HCT116 (cell line): ENCODE data around the gene TACR2. TPM values are rescaled to one million over a fixed set of nuclear protein-coding genes. Genes with fewer than 3 reads are reported as not detected.

Experiments
- ATAC-seq: fragments of 200-7000 bp; cut with Tn5 transposase; 2 replicates; pipeline ENCODE4 v1.9.1; 2020; ENCODE audit warnings: mild to moderate bottlenecking, moderate library complexity
- BruUV-seq: library from RNA; stranded (reverse); fragments of 400-500 nt; replicated peaks from 2 replicates; lab custom pipeline; 2021; lab: Mats Ljungman, UMichigan
- CTCF ChIA-PET: fragments of 300-600 bp; sonication (Branson Sonifier 250); formaldehyde crosslinking; loops from one replicate; lab custom pipeline; 2021; ENCODE audit warnings: antibody characterized with exemption; lab: Charles Lee
- POLR2A ChIA-PET: fragments of 300-600, 350-600 bp; sonication (Branson Sonifier 250); formaldehyde crosslinking; loops from one replicate; lab custom pipeline; 2021; ENCODE audit warnings: antibody characterized with exemption; lab: Charles Lee
- RAD21 ChIA-PET, 2 experiments: fragments of 300-600 bp; sonication (Branson Sonifier 250); formaldehyde crosslinking; loops; one replicate each; lab custom pipeline; 2023; ENCODE audit warnings: low total read pairs in 2 of 2; ENCODE audit not compliant: uncharacterized antibody in 2 of 2, unreplicated experiment in 2 of 2, low non-redundant PET in 1 of 2; lab: Charles Lee
- DNase-seq: peaks from one replicate; pipeline ENCODE4 v3.0.0-alpha.2; 2010; ENCODE audit warnings: low read depth, low spot score
- H2AFZ ChIP-seq: fragments of 200-600 bp; shearing (Covaris generic), sonication (generic); 2 replicates; pipeline ENCODE4 v1.6.1; 2017; ENCODE audit warnings: low read depth, mixed run types, mixed read lengths, antibody characterized with exemption, low read length; ENCODE audit not compliant: poor library complexity, severe bottlenecking
- H3K27ac ChIP-seq: 2 replicates; pipeline ENCODE4 v1.5.1; 2012; ENCODE audit warnings: low read depth, low read length
- H3K27me3 ChIP-seq: fragments of 200-600 bp; sonication (generic); 2 replicates; pipeline ENCODE4 v1.6.1; 2016; ENCODE audit warnings: mixed run types, low read length, mixed read lengths; ENCODE audit not compliant: insufficient read depth
- H3K36me3 ChIP-seq, 2 experiments: fragments of 200-500 bp in 1 of 2; fragments of 200-600 bp in 1 of 2; sonication (Bioruptor generic) in 1 of 2; sonication (generic) in 1 of 2; 2 replicates each; pipeline versions ENCODE4 v1.5.1 to v1.6.1; 2014 to 2016; ENCODE audit warnings: low read length in 2 of 2, inconsistent platforms in 1 of 2, mixed read lengths in 1 of 2, mixed run types in 1 of 2; ENCODE audit not compliant: insufficient read depth in 2 of 2, control insufficient read depth in 1 of 2
- H3K4me1 ChIP-seq, 2 experiments: fragments of 200-600 bp in 1 of 2; sonication (generic) in 1 of 2; 2 replicates each; pipeline versions ENCODE4 v1.5.1 to v1.6.1; 2012 to 2017; ENCODE audit warnings: low read length in 2 of 2, inconsistent platforms in 1 of 2, mild to moderate bottlenecking in 1 of 2, mixed read lengths in 1 of 2, mixed run types in 1 of 2, moderate library complexity in 1 of 2; ENCODE audit not compliant: insufficient read depth in 2 of 2, control insufficient read depth in 1 of 2
- H3K4me2 ChIP-seq: fragments of 200-600 bp; sonication (generic); 2 replicates; pipeline ENCODE4 v1.6.1; 2017; ENCODE audit warnings: mixed run types, low read length, mixed read lengths
- H3K4me3 ChIP-seq, 2 experiments: fragments of 200-600 bp in 1 of 2; sonication (generic) in 1 of 2; replicated peaks in 1 of 2; 2 replicates each; pipeline ENCODE4 v1.5.1; 2011 to 2016; ENCODE audit warnings: low read length in 2 of 2, control low read depth in 1 of 2, low read depth in 1 of 2, mild to moderate bottlenecking in 1 of 2, mixed read lengths in 1 of 2, mixed run types in 1 of 2
- H3K79me2 ChIP-seq: fragments of 200-600 bp; sonication (generic); 2 replicates; pipeline ENCODE4 v1.6.1; 2017; ENCODE audit warnings: mild to moderate bottlenecking, mixed run types, low read length, moderate library complexity, mixed read lengths; ENCODE audit not compliant: insufficient read depth
- H3K9ac ChIP-seq: fragments of 200-600 bp; sonication (generic); 2 replicates; pipeline ENCODE4 v1.6.1; 2016; ENCODE audit warnings: low read length, mixed read lengths
- H3K9me2 ChIP-seq: fragments of 200-600 bp; sonication (generic), shearing (Covaris generic); 2 replicates; pipeline ENCODE4 v1.6.1; 2017; ENCODE audit warnings: mixed run types, mild to moderate bottlenecking, moderate library complexity; ENCODE audit not compliant: insufficient read depth
- H3K9me3 ChIP-seq, 2 experiments: fragments of 200-500 bp in 1 of 2; fragments of 200-600 bp in 1 of 2; sonication (Bioruptor generic) in 1 of 2; sonication (generic) in 1 of 2; 2 replicates each; pipeline ENCODE4 v1.6.1; 2014 to 2017; ENCODE audit warnings: low read length in 2 of 2, mixed read lengths in 2 of 2, inconsistent platforms in 1 of 2, low read depth in 1 of 2, mild to moderate bottlenecking in 1 of 2, mixed run types in 1 of 2, moderate library complexity in 1 of 2; ENCODE audit not compliant: control insufficient read depth in 1 of 2, insufficient read depth in 1 of 2
- H4K20me1 ChIP-seq: fragments of 200-600 bp; sonication (generic), shearing (Covaris generic); 2 replicates; pipeline ENCODE4 v1.6.1; 2017; ENCODE audit warnings: mixed run types, mild to moderate bottlenecking, moderate library complexity; ENCODE audit not compliant: insufficient read depth
- ATF3 ChIP-seq: IDR thresholded peaks from 2 replicates; pipeline ENCODE4 v1.6.1; 2012
- CBX3 ChIP-seq: IDR thresholded peaks from 2 replicates; pipeline ENCODE4 v1.6.1; 2012; ENCODE audit warnings: low read depth
- CTCF ChIP-seq, 3 experiments: fragments of 200-600 bp in 1 of 3; sonication (generic) in 1 of 3; IDR thresholded peaks in 2 of 3; conservative IDR thresholded peaks in 1 of 3; 2 replicates each; pipeline ENCODE4 v1.5.1; 2012 to 2017; ENCODE audit warnings: low read depth in 2 of 3, low read length in 2 of 3, antibody characterized with exemption in 1 of 3, borderline replicate concordance in 1 of 3, control low read depth in 1 of 3, mild to moderate bottlenecking in 1 of 3, mixed read lengths in 1 of 3, mixed run types in 1 of 3, moderate library complexity in 1 of 3; ENCODE audit not compliant: insufficient read depth in 1 of 3
- EGR1 ChIP-seq: IDR thresholded peaks from 2 replicates; pipeline ENCODE4 v1.6.1; 2012; ENCODE audit warnings: low read depth
- ELF1 ChIP-seq: IDR thresholded peaks from 2 replicates; pipeline ENCODE4 v1.6.1; 2012; ENCODE audit warnings: low read depth, borderline replicate concordance
- EZH2phosphoT487 ChIP-seq: fragments of 200-600 bp; IDR thresholded peaks from 2 replicates; pipeline ENCODE4 v1.6.1; 2018; ENCODE audit warnings: antibody characterized with exemption, borderline replicate concordance
- FOSL1 ChIP-seq: IDR thresholded peaks from 2 replicates; pipeline ENCODE4 v1.6.1; 2012; ENCODE audit warnings: low read depth
- JUND ChIP-seq: IDR thresholded peaks from 2 replicates; pipeline ENCODE4 v1.6.1; 2012
- POLR2A ChIP-seq: IDR thresholded peaks from 2 replicates; pipeline ENCODE4 v1.7.0; 2011; ENCODE audit warnings: borderline replicate concordance; ENCODE audit not compliant: insufficient read depth, insufficient read length; ENCODE audit errors: extremely low read depth
- RAD21 ChIP-seq: IDR thresholded peaks from 2 replicates; pipeline ENCODE4 v1.6.1; 2012; ENCODE audit warnings: low read depth, mild to moderate bottlenecking
- SIN3A ChIP-seq: IDR thresholded peaks from 2 replicates; pipeline ENCODE4 v1.6.1; 2012; ENCODE audit warnings: low read depth
- SP1 ChIP-seq: IDR thresholded peaks from 2 replicates; pipeline ENCODE4 v1.6.1; 2012; ENCODE audit warnings: low read depth
- SRF ChIP-seq: IDR thresholded peaks from 2 replicates; pipeline ENCODE4 v1.6.1; 2012; ENCODE audit warnings: low read depth
- TCF7L2 ChIP-seq: IDR thresholded peaks from 2 replicates; pipeline ENCODE4 v1.7.0; 2011; ENCODE audit warnings: borderline replicate concordance, inconsistent platforms; ENCODE audit not compliant: insufficient read depth, insufficient read length; ENCODE audit errors: extremely low read depth
- YY1 ChIP-seq: IDR thresholded peaks from 2 replicates; pipeline ENCODE4 v1.6.1; 2011; ENCODE audit warnings: low read length, low read depth, moderate library complexity, mild to moderate bottlenecking; ENCODE audit not compliant: insufficient replicate concordance; ENCODE audit errors: extremely low read depth
- ZFX ChIP-seq: fragments of 450-650 bp; IDR thresholded peaks from 2 replicates; pipeline ENCODE4 v1.6.1; 2017
- ZNF274 ChIP-seq: fragments of 200-500 bp; sonication (Bioruptor generic); IDR thresholded peaks from 2 replicates; pipeline ENCODE4 v1.6.1; 2014; ENCODE audit warnings: mild to moderate bottlenecking, low read depth, low read length, inconsistent platforms
- intact Hi-C: fragments of 100-400 bp; cut with micrococcal nuclease; formaldehyde crosslinking; loops from 2 replicates; pipeline ENCODE4 v1.10.0; 2022
- total RNA-seq: library from RNA; stranded (reverse); gene quantifications from one replicate; pipeline ENCODE4 v1.2.1, GENCODE V29; 2021; ENCODE audit not compliant: unreplicated experiment
- TF ChIP-seq, protein P1 (sequence below): IDR thresholded peaks from 2 replicates; pipeline ENCODE4 v1.6.1; 2011; ENCODE audit warnings: mild to moderate bottlenecking, low read length, moderate library complexity; ENCODE audit not compliant: insufficient replicate concordance; ENCODE audit errors: extremely low read depth
- TF ChIP-seq, protein P2 (sequence below): IDR thresholded peaks from 2 replicates; pipeline ENCODE4 v1.6.1; 2012

Gene TACR2
- total RNA-seq, 1 experiment from 2014 or later, result not detected

DNA sequence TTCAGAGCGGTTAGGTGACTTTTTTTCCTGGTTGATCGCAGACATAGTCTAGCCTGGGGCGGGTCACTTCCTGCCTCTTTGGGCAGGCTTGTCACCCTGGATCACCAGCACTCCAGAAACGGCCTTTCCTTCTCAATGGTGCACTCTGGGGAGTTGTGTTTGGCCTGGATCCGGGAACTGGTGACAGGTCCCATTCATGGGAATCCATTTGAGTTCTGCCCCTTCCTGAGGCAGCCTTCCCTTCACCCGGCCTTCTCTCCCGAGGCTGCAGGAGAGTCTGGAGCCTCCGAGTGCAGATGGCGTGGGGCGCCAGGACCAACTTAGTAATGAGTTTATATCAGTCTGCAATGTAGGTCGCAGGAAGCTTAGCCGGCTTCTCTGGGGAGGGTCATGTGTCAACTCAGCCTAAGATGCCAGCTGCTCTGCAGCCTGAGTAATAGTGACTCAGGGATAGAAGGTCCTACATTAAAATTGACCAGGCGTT lies 54.2 kb downstream of the TACR2 start:
- intact Hi-C loops, result no loop called here
- Histone ChIP-seq H3K4me2 (no peak overlapping the region), H3K79me2 (no peaks in the 10 kb centered on the region), H3K9me2 (no peaks in the 10 kb centered on the region), H3K4me3 (no peak overlapping the region), H2AFZ (no peak overlapping the region), H3K4me1 (no peaks in the 10 kb centered on the region), H3K27me3 (no peaks in the 10 kb centered on the region), H3K9ac (no peak overlapping the region), H3K9me3 (no peaks in the 10 kb centered on the region), H3K36me3 (peaks cover 0 to 4% of the 10 kb centered on the region in 2 experiments; a peak in 1 of 4 replicates), H3K27ac (no peak overlapping the region), H4K20me1 (no peaks in the 10 kb centered on the region)
- CTCF ChIA-PET, result no interaction called here
- BruUV-seq, result no TSS peak
- POLR2A ChIA-PET, result no interaction called here
- DNase-seq (no peak), ATAC-seq (no peak)
- TF ChIP-seq CTCF (IDR thresholded peaks at IDR 0.05 in 2 of 3, conservative IDR thresholded peaks at IDR 0.05 in 1 of 3; ENCODE audit: borderline replicate concordance in 1 of 3, insufficient read depth in 1 of 3, low read depth in 2 of 3, low read length in 2 of 3) (no peak), ZNF274 (no peak), EGR1 (no peak), YY1 (no peak), ZFX (no peak), ATF3 (no peak), SP1 (no peak), SRF (no peak), SIN3A (no peak), TCF7L2 (no peak), POLR2A (no peak), CBX3 (no peak), ELF1 (no peak), RAD21 (no peak), FOSL1 (no peak), JUND (no peak), EZH2phosphoT487 (no peak)
- TF ChIP-seq, protein P1, sequence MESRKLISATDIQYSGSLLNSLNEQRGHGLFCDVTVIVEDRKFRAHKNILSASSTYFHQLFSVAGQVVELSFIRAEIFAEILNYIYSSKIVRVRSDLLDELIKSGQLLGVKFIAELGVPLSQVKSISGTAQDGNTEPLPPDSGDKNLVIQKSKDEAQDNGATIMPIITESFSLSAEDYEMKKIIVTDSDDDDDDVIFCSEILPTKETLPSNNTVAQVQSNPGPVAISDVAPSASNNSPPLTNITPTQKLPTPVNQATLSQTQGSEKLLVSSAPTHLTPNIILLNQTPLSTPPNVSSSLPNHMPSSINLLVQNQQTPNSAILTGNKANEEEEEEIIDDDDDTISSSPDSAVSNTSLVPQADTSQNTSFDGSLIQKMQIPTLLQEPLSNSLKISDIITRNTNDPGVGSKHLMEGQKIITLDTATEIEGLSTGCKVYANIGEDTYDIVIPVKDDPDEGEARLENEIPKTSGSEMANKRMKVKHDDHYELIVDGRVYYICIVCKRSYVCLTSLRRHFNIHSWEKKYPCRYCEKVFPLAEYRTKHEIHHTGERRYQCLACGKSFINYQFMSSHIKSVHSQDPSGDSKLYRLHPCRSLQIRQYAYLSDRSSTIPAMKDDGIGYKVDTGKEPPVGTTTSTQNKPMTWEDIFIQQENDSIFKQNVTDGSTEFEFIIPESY, result no peak
- TF ChIP-seq, protein P2, sequence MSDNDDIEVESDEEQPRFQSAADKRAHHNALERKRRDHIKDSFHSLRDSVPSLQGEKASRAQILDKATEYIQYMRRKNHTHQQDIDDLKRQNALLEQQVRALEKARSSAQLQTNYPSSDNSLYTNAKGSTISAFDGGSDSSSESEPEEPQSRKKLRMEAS, result no peak
- RAD21 ChIA-PET, result no interaction called here
